OCI-LY1 (cell line): Measurements from ENCODE around the gene GNA12.
"Not testable (repeated sequence)": the region's sequence is repeated elsewhere in the genome, so short reads cannot be mapped to it uniquely, and the experiment has no call there.

Source experiments
- H2AFZ ChIP-seq: fragments of 200-600 bp; sonication (generic), shearing (Covaris generic); 2 replicates; pipeline ENCODE4 v1.6.0; 2014; ENCODE audit warnings: antibody characterized with exemption, mild to moderate bottlenecking, low read length
- H3F3A ChIP-seq: fragments of 200-600 bp; sonication (generic), shearing (Covaris generic); 2 replicates; pipeline ENCODE4 v1.6.0; 2014; ENCODE audit warnings: mild to moderate bottlenecking, antibody characterized with exemption, low read length, moderate library complexity; ENCODE audit not compliant: insufficient read depth
- H3K27ac ChIP-seq: fragments of 200-600 bp; sonication (generic); 2 replicates; pipeline ENCODE4 v1.5.1; 2014; ENCODE audit warnings: low read length, mixed run types, mild to moderate bottlenecking, low read depth; ENCODE audit not compliant: poor library complexity, severe bottlenecking
- H3K27me3 ChIP-seq: fragments of 200-600 bp; sonication (generic); 2 replicates; pipeline ENCODE4 v1.6.0; 2014; ENCODE audit warnings: antibody characterized with exemption, mild to moderate bottlenecking, low read length, moderate library complexity; ENCODE audit not compliant: insufficient read depth
- H3K36me3 ChIP-seq: fragments of 200-600 bp; sonication (generic); 2 replicates; pipeline ENCODE4 v1.6.1; 2014; ENCODE audit warnings: mild to moderate bottlenecking, antibody characterized with exemption, low read length, moderate library complexity, mixed read lengths; ENCODE audit not compliant: insufficient read depth
- H3K4me1 ChIP-seq: fragments of 200-600 bp; sonication (generic); 2 replicates; pipeline ENCODE4 v1.5.1; 2014; ENCODE audit warnings: mild to moderate bottlenecking, low read length, moderate library complexity; ENCODE audit not compliant: insufficient read depth, severe bottlenecking
- H3K4me2 ChIP-seq: fragments of 200-600 bp; sonication (generic), shearing (Covaris generic); 2 replicates; pipeline ENCODE4 v1.6.1; 2014; ENCODE audit warnings: low read length
- H3K4me3 ChIP-seq: fragments of 200-600 bp; sonication (generic); 2 replicates; pipeline ENCODE4 v1.5.1; 2014; ENCODE audit warnings: low read length, low read depth, mild to moderate bottlenecking, mixed read lengths; ENCODE audit not compliant: poor library complexity, severe bottlenecking
- H3K79me2 ChIP-seq: fragments of 200-600 bp; shearing (Covaris generic); 2 replicates; pipeline ENCODE4 v1.6.1; 2016; ENCODE audit warnings: mixed run types, low read length, mixed read lengths; ENCODE audit not compliant: insufficient read depth
- H3K9ac ChIP-seq: fragments of 200-600 bp; sonication (generic), shearing (Covaris generic); 2 replicates; pipeline ENCODE4 v1.6.1; 2014; ENCODE audit warnings: mild to moderate bottlenecking, low read length, mixed read lengths
- H3K9me2 ChIP-seq: fragments of 200-600 bp; sonication (generic), shearing (Covaris generic); 2 replicates; pipeline ENCODE4 v1.6.1; 2014; ENCODE audit warnings: low read depth, mild to moderate bottlenecking, low read length, mixed read lengths
- H3K9me3 ChIP-seq: fragments of 200-600 bp; shearing (Covaris generic); 2 replicates; pipeline ENCODE4 v1.6.1; 2014; ENCODE audit warnings: low read length, mixed read lengths
- H4K20me1 ChIP-seq: fragments of 200-600 bp; sonication (generic), shearing (Covaris generic); 2 replicates; pipeline ENCODE4 v1.6.0; 2016; ENCODE audit warnings: mild to moderate bottlenecking, low read length; ENCODE audit not compliant: insufficient read depth
- EZH2 ChIP-seq: fragments of 200-600 bp; sonication (generic), shearing (Covaris generic); IDR thresholded peaks from 2 replicates; pipeline ENCODE4 v1.8.0; 2017; ENCODE audit warnings: borderline replicate concordance, mixed run types, mild to moderate bottlenecking, antibody characterized with exemption, low read length, moderate library complexity, mixed read lengths
- TF ChIP-seq, protein P1 (sequence below): fragments of 200-600 bp; sonication (generic), shearing (Covaris generic); IDR thresholded peaks from 2 replicates; pipeline ENCODE4 v1.5.1; 2017; ENCODE audit warnings: mild to moderate bottlenecking, antibody characterized with exemption, low read length, moderate library complexity, mixed read lengths

GNA12 gene

DNA sequence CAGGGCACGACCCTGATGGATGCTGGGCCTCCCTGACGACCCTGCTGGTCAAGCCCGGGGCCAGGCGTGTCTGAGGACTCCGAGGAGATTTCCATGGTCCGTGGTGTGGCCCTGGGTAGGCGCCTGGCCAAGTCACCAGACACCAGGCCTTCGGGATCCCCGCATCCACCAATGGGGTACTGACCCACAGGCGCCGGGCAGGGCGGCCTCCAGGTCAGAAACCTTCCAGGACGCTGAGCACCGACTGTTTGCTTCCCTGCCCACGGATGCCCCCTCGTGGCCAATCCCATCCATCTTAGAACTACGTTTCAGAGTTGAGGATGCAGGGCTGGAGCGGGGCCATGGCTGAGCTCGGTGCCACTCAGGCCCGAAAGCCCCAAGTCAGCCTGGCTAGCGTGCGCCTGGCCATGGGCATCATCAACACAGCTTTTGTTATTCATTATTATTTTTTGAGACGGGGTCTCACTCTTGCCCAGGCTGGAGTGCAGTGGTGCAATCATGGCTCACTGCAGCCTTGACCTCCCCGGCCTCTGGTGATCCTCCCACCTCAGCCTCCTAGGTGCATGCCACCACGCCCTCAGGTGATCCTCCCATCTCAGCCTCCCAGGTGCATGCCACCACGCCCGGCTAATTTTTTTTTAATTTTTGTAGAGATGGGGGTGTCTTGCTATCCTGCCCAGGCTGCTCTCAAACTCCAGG lies 163.2 kb downstream of the GNA12 start:
- H3K27me3 ChIP-seq, result peaks cover 10% of the 10 kb centered on the region; the same call in 1 of the 2 replicates
- H3F3A ChIP-seq, result no peaks in the 10 kb centered on the region
- H2AFZ ChIP-seq, result no peak overlapping the region
- no peak overlapping the region for H3K27ac ChIP-seq
- no peak for TF ChIP-seq EZH2
- TF ChIP-seq, protein P1, sequence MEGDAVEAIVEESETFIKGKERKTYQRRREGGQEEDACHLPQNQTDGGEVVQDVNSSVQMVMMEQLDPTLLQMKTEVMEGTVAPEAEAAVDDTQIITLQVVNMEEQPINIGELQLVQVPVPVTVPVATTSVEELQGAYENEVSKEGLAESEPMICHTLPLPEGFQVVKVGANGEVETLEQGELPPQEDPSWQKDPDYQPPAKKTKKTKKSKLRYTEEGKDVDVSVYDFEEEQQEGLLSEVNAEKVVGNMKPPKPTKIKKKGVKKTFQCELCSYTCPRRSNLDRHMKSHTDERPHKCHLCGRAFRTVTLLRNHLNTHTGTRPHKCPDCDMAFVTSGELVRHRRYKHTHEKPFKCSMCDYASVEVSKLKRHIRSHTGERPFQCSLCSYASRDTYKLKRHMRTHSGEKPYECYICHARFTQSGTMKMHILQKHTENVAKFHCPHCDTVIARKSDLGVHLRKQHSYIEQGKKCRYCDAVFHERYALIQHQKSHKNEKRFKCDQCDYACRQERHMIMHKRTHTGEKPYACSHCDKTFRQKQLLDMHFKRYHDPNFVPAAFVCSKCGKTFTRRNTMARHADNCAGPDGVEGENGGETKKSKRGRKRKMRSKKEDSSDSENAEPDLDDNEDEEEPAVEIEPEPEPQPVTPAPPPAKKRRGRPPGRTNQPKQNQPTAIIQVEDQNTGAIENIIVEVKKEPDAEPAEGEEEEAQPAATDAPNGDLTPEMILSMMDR, result peak; percentile 67
- H4K20me1 ChIP-seq, result no peaks in the 10 kb centered on the region
- H3K4me2 ChIP-seq, result no peak overlapping the region
- no peak overlapping the region for H3K4me3 ChIP-seq
- no peaks in the 10 kb centered on the region for H3K9me3 ChIP-seq
- H3K79me2 ChIP-seq, result no peaks in the 10 kb centered on the region
- H3K36me3 ChIP-seq, result no peaks in the 10 kb centered on the region
- H3K9me2 ChIP-seq, result no peaks in the 10 kb centered on the region
- no peak overlapping the region for H3K9ac ChIP-seq
- no peaks in the 10 kb centered on the region for H3K4me1 ChIP-seq

DNA sequence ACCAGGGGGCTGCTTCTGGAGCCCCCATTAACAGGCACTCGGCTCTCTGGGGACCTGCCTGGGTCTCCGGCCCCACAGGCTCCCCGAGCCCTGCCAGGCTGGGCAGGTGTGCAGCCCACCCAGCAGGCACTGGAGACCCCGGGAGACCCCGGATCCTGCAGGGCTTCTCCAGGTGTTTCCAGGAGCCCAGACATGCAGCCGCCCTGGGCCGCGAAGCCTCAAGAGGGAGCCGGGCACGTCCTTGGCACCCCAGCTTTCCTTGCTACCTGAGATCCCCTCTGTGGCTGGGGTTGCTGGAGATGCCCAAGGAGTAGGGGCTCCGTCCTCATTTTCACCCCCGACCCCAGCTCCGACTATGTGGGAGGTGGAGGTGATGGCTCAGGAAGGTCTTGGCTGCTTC lies 163.9 kb downstream of the GNA12 start:
- no peaks in the 10 kb centered on the region for H3F3A ChIP-seq
- no peaks in the 10 kb centered on the region for H3K9me2 ChIP-seq
- H4K20me1 ChIP-seq, result no peaks in the 10 kb centered on the region
- H3K4me3 ChIP-seq, result no peak overlapping the region
- H3K79me2 ChIP-seq, result no peaks in the 10 kb centered on the region
- no peaks in the 10 kb centered on the region for H3K36me3 ChIP-seq
- H3K9ac ChIP-seq, result no peak overlapping the region
- TF ChIP-seq, protein P1, result no peak
- TF ChIP-seq EZH2, result no peak
- H2AFZ ChIP-seq, result no peak overlapping the region
- peaks cover 10% of the 10 kb centered on the region; the same call in 1 of the 2 replicates for H3K27me3 ChIP-seq
- H3K4me1 ChIP-seq, result no peaks in the 10 kb centered on the region
- H3K9me3 ChIP-seq, result no peaks in the 10 kb centered on the region
- no peak overlapping the region for H3K4me2 ChIP-seq
- H3K27ac ChIP-seq, result no peak overlapping the region

DNA sequence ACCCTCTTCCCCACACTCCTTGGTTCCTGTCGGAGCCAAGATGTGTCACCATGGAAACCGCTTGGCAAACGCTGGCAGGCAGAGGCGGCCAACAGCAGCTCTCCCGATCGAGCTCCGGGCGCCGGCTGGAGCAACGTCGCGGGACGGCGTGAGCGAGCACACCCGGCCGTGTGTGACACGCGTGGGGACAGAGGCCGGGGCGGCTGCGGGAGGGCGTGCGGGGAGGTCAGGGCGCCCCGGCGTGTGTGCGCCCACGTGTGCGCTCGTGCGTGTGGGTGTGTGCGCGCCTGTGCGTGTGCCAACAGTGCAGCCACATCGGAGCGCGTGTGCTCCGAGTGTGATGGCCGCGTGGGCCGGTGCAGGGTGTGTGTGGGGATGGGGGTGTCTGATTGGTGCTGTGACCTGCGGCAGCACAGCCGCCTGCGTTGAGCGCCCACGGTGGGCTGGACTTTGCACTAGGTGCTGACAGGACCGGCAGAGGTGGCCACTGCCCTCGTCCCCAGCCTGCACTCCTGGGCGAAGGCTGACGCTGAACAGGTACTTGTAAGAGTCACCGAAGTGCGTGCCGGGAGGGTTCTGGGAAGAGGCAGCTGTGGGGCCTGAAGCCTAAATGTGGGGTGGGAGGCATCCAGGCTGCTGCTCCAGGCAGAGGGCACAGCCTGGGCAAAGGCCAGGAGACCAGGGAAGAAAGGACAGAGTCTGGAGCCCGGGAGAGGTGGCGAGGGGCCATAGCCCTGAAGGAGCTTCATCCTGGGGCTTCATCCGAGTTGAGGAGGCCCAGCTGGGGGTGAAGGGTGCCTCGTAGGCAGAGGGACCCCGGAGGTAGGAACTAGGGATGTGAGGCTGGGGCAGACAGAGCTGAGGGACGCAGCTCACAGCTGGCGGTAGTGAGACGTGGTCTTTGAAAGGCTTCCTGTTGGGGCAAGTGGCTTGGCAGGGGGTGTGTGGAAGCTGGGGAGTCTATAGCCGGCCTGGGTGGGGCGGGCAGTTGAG lies 164.7 kb downstream of the GNA12 start:
- not testable (repeated sequence) for H3F3A ChIP-seq, H4K20me1 ChIP-seq, H3K9ac ChIP-seq, H3K36me3 ChIP-seq, H3K27ac ChIP-seq, H3K4me3 ChIP-seq, H3K9me2 ChIP-seq, H3K79me2 ChIP-seq, H3K27me3 ChIP-seq, H3K4me2 ChIP-seq, H2AFZ ChIP-seq, H3K9me3 ChIP-seq, H3K4me1 ChIP-seq

DNA sequence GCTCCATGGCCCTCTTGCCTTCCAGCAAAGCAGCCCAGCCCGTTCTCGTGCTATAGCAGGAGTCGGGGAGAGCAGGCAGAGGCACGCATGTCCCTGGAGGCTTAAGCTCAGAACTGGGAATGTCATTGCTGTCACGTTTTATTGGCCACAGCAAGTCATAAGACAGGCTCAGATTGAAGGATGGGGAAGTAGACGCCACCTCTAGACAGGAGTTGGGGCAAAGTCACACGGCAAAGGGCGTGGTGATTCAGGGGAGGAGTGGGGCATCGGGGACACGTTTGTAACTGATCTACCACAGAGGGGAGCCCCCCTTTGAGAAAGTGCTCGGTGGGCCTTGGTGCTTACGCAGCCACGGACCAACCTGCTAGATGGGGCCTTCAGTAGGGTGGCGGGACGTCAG lies 165.7 kb downstream of the GNA12 start:
- not testable (repeated sequence) for H3K79me2 ChIP-seq, H3K9ac ChIP-seq, H3K9me2 ChIP-seq, H3F3A ChIP-seq, H3K4me3 ChIP-seq, H4K20me1 ChIP-seq, H3K4me1 ChIP-seq, H3K36me3 ChIP-seq, H2AFZ ChIP-seq, H3K27ac ChIP-seq, H3K9me3 ChIP-seq, H3K4me2 ChIP-seq, H3K27me3 ChIP-seq
